NK-92 (cell line): ENCODE measurements around the gene LSMEM2.
"Not testable (repeated sequence)": the region's sequence is repeated elsewhere in the genome, so short reads cannot be mapped to it uniquely, and the experiment has no call there.

Source experiments
- DNase-seq: peaks from one replicate; lab custom pipeline; 2025; ENCODE audit not compliant: unreplicated experiment; lab: John Stamatoyannopoulos, UW

The LSMEM2 gene

DNA sequence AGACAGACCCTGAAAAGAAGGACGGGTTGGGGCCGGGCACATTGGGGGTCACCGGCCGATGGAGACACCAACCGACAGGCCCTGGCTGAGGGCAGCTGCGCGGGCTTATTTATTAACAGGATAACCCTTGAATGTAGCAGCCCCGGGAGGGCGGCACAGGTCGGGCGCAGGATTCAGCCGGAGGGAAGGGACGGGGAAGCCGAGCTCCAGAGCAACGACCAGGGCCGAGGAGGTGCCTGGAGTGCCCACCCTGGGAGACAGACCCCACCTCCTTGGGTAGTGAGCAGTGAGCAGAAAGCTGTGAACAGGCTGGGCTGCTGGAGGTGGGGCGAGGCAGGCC, 2.2 kb upstream of the LSMEM2 start:
- DNase-seq = no peak

GRCh38 chr3:50278123-50278879, 586 bp upstream of the LSMEM2 start:
- no peak for DNase-seq

DNA sequence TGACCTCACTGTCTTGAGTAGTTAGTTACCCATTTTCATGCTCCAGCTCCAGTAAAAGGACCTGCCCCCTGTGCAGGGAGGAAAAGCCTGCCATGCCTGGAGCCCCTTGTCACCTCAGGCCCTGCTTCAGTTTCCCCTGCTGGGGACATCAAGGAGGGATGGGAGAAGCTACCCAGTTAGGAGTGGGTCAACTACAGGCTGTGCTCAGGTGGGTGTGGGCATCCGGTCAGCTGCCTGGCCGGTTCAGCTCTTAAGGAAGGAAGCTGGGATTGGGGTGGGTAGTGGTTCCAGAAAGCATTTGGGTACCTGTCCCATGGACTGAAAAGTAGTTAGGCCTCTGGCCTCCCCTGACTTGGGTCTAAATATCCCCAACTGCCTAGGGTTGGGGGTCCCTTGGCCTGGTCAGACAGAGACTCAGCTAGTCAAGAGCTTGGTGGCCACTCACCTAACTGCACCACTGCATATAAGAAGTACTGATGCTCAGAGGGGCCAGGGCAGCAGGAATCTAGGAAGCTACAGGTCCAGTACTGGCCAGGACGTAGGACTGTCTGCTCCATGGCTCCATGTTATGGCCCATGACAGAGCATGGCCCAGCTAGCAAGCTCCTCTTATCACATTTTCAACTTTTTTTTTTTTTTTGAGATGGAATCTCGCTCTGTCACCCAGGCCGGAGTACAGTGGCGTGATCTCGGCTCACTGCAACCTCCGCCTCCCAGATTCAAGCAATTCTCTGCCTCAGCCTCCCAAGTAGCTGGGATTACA, 549 bp downstream of the LSMEM2 start:
- no peak for DNase-seq

DNA sequence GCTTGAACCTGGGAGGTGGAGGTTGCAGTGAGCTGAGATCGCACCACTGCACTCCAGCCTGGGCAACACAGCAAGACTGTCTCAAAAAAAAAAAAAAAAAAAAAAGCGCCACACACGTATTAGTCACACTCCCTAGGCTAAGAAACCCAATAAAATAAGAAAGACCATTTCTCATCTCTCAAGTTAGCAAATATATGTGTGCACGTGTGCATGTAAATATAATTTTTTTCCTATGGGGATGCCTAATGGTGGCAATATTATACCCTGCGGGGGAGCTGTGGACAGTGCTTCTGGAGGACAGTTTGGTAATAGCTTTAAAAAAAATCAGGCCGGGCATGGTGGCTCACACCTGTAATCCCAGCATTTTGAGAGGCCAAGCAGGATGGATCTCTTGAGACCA, 5.2 kb downstream of the LSMEM2 start:
- not testable (repeated sequence) for DNase-seq

DNA sequence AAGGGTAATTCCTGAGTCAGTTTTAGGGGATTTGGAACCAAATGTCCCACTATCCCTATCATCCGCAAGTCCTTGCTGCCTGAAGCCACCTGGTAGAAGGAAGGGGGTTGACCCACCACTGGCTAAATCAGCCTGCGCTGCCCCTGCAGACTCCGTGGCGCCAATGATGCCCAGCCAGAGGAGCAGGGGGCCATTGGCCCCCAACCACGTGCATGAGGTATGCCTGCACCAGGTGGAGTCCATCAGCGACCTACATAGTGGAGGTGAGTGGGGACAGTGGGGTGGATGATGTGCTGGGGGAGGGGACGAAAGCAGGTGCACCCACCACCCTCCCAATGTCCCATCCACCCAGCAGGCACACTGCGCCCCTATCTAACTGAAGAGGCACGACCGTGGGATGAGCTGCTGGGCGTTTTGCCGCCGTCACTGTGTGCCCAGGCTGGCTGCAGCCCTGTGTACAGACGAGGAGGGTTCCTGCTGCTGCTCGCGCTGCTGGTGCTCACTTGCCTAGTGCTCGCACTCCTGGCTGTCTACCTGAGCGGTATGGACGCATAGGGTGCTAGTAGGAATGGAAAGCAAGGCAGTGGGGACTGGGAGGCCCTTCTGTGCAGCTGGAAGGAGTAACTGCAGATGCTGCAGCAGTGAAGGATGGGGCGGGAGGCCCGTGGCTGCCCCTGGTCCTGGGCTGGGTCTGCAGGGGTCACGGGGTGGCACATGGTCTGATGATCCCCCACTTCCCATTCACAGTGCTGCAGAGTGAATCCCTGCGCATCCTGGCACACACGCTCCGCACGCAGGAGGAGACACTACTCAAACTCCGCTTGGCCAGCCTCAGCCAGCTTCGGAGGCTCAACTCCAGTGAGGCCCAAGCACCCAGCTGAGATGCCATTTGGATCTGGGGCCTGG, 7.7 kb downstream of the LSMEM2 start:
- no peak for DNase-seq

GRCh38 chr3:50287262-50287661, 8.4 kb downstream of the LSMEM2 start:
- no peak for DNase-seq

DNA sequence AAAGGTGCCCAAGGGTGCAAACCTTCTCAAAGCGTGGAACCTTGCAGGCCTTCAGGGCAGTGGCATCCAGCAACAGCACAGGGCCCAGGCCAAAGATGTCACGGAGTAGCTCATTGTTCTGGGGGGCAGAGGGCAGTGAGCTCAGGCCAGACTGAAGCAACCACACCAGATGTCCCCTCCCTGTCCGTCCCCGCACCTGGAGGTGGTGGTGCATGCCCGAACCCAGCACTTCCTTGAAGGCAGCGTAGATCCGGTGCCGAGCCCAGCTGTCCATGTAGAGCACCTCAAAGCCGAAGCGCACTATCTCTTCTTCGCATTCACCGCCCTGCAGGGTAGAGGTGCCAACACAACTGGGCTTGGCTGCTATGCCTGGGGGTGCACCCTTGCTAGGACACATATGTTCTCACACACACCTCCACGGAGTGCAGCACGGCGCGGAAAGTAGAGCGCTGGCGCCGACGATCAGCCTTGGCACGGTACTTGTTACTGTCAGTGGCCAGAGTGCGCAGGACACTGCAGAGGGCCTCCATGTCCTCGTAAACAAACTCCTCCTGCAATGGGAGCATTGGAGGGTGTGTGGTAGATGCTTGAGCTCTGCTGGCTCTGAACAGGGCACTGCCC, 9.6 kb downstream of the LSMEM2 start:
- no peak for DNase-seq

DNA sequence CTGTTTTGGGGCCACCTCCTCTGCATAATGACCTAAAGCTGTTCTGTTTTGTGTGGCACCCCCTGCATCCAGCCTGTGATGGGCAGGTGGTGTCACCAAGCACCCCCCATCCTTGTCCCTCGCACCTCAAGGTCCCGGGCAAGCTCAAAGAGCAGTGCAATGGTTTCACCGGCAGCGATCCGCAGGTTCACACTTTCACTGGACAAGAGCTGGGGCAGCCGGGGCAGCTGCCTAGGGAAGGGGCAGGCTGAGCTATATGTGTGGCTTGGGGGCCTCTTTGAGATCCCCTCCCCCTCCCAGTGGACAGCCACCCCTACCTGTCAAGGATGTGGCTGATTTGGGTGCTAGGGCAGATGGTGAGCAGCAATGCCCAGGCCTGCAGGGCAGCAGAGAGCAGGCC, 10.2 kb downstream of the LSMEM2 start:
- DNase-seq = no peak

DNA sequence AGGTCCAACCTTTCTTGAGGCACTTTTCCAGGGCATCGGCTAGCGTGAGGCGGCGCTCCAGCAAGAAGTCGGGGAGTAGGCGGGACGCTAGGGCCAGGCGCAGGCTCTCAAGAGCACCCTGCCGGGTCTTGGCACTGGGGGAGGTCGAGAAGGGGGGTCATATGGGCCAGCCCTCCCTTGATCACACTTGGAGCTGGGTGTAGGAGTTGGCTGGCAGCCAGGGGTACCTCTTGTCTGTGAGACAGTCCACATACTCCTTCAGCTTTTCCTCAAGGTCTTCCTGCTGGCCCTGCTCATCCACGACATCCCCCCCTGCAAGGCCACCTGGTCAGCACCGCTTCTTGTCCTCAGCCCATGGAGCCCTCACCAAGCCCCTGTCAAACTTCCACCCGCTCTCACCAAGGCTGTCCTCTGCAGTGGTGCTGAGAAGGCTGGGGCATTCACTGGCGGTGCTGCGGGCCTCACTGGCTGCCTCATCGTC, 11.3 kb downstream of the LSMEM2 start:
- DNase-seq = no peak

DNA sequence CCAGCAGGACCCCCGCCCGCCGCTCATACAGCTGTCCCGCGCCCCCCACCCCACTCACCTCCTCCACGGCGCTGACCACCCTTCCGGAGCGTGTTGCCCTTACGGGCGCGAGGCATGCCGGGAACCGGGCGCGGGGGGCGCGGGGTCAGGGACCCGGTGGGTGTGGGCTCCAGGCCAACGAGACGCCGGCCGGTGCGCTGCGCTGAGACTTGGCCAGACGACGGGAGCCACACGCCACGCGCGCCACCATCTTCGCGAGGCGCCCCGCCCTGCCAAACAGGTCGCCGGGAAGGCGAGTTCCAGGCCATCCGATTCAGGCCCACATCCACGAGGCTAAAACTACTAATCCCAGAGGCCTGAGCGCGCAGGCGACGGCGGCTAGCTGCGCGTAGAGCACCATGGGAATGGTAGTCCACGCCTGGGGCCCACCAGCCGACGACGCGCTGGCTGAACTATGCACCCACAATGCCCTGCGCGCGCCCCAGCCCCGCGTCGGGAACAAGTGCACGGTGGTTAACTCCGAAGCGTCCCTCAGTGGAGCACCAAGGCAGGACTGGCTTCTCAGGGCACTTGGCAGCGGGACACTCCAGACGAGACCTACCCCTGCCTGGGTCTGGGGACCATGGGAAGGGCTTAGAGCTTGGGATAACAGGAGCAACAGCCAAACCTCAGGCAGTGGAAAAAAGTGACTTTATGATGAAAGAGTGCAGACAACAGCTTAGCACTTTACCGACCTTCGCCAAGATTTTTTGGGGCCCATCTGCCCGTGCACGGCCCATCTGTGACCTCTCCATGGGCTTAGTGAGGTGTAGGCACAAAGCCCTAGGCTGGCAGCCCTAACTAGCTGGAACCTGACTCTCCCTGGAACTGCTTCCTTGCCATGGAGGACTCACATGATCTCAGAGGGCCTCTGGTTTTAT, 13.5 kb downstream of the LSMEM2 start, which contains the start of gene IFRD2:
TSS of gene IFRD2 (minus strand) at position 271 of the 920 bp plus-strand sequence. CDS start at position 116, 155 bp downstream.
- DNase-seq = peak; percentile 64

GRCh38 chr3:50293079-50293801, 14.4 kb downstream of the LSMEM2 start:
- DNase-seq = no peak

- DNase-seq = no peak
Measured at GRCh38 chr3:50294089-50294488, 15.2 kb downstream of the LSMEM2 start.

DNA sequence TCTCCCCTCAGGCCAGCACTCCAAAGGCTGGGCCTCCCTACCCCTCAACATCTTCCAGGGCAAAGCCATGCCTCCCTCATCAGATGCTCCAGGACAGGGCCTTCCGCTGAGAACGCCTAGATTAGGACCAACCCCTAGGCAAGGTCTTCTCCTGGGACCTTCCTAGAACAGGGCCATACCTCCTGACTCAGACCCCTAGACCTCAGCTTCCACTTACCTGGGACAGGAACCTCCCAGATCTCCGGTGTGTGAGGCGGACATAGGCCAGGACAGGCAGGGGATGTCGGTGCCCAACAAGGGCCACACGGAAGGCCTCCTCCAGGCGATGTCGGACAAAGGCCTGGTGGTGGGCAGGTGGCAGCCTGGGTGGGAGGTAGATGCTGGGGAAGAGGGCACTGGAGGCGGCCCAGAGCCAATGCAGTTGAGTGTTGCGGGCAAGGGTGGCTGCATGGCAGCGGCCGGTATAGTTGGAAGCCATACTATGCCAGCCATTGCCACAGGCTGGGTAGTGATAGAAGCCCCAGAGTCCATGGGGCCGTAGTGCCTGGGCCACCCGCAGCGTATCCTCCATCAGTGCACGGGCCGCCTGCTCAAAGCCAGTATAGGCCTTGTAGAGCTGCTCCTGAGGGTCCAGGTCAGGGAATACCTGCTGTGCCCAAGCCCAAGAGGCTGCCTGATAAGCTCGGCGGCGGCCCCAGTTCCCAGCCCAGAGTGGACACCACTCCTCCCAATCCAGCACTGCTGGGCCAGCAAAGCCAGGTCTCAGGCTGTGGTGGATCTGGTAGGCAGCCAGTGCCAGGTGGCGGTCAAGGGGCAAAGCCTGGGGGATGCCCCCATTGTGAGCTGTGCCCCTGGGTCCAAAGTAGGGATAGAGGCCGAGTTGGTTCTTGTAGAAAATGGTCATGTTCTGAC, 15.9 kb downstream of the LSMEM2 start:
- no peak for DNase-seq

- no peak for DNase-seq
Measured at GRCh38 chr3:50295553-50296431, 16.9 kb downstream of the LSMEM2 start.

DNA sequence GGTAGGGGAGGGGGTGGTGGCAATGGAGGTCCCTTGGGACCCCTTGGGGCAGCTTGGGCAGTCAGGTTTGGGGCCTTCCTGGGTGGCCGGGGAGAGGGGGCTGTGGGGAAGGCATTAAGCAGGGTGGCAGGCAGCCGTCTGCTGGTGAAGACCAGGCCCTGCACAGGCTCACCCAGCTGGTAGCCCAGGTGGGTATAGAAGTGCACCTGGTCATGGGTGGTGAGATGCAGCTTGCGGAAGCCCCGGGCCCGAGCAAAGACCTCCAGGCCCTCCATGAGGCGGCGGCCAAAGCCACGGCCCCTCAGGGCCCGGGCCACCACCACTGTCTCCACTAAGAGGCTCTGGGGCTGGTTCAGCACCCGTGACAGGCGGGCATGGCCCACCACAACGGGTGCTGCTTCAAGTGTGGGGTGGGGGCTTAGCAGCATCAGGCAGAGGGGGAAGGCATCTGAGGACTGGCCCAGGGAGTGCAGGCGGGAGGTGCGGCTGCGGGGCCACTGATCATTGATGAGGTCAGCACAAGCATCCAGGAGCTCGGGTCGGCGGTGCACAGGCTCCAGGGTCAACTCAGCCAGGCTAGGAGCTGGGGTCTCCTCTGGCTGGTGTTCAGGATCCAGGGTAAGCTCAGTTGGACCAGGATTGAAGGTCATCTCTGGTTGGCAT, 18.0 kb downstream of the LSMEM2 start:
- no peak for DNase-seq

- no peak for DNase-seq
Measured at GRCh38 chr3:50297384-50297775, 18.5 kb downstream of the LSMEM2 start.
